NCI-H2029 treated with DMSO at 0.1 percent for 48 hours (cell line): Measurements from ENCODE around the gene CABS1.

ENCODE experiments used
- DNase-seq: peaks from one replicate; lab custom pipeline; 2025; lab: John Stamatoyannopoulos, UW

CABS1 gene

GRCh38 chr4:70382691-70383181 lies 48.0 kb downstream of the CABS1 start, which contains the start of gene SMR3B:
TSS of gene SMR3B (plus strand) at chr4:70383131. CDS start at chr4:70384511, 1,380 bp downstream.
- DNase-seq: no peak
